GM19099 (cell line): ENCODE results near the gene COL23A1.

ENCODE experiments used
- POLR2A ChIP-seq: IDR thresholded peaks from 3 replicates; pipeline ENCODE4 v1.6.1; 2011; ENCODE audit warnings: low read depth; ENCODE audit not compliant: insufficient read length; ENCODE audit errors: extremely low read depth

The COL23A1 gene

GRCh38 chr5:178249191-178249989 lies 340.8 kb downstream of the COL23A1 start:
- no peak for TF ChIP-seq POLR2A

DNA sequence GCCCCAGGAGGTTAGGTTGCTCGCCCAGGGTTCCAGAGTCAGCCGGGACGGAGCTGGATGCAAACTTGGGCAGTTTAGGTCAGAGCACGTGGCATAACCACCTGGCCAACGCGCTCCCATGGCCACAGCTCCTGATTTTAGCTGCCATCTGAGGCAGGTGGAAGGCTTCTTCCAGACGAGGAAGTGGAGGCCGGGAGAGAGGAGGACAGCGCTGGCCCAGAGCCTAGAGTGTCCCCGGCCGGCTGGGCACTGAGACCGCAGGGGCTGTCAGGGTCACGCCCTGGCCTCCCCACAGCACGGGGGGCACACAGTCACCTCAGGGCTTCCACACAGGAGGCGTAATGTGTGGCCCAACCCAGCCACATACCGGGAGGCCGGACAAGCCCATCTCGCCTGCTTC lies 341.4 kb downstream of the COL23A1 start:
- no peak for TF ChIP-seq POLR2A

GRCh38 chr5:178247481-178248456 lies 342.4 kb downstream of the COL23A1 start:
- TF ChIP-seq POLR2A, result no peak

DNA sequence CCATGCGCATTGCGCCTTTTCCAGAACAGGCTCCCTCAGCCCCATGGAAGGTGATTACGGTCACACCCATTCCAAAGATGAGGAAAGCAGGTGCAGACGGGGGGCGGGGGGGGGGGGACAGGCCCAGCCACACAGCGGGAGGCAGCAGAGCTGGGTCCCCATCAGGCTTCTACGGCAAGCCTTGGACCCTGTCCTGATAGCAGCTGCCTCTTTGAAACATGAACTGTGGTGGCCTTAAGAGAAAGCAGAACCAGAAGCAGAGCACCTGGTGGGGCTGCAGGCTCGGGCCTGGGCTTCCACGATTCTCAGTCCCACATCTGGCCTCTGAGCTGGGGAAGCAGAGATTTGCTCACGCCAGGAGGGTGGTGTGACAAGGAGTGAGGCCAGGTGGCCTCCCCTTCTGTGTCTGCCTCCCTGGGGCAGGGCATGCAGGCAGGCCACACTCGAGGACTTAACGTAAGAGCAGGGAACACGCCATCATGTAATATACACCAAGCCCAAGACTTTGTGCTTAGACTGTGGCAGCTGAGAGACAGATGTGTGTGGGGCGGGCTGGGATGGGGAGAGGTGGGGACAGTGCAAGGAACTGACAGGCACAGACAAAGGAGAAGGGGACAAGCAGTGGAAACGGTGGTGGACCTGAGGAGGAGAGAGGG lies 343.4 kb downstream of the COL23A1 start:
- TF ChIP-seq POLR2A, result no peak

- TF ChIP-seq POLR2A, result no peak
Observed at GRCh38 chr5:178245389-178245788, 344.8 kb downstream of the COL23A1 start.

DNA sequence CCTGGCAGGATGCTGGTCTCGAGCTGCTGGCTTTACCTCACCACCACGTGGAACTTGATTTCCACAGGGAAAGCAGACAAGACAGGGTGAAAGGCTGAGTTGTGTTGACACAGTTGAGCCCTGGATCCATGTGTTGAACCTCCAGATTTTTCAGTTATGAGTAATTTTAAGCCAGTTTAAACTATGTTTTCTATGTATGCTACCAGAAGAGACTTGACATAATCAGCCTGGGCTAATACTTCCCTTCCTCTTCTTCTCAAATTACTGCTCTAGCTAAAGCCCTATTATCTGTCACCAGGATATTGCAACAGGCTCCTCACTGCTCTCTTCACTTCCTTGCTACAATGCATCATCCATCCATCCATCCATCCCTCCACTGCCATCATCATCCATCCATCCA lies 345.6 kb downstream of the COL23A1 start:
- no peak for TF ChIP-seq POLR2A

GRCh38 chr5:178242416-178242815 lies 347.8 kb downstream of the COL23A1 start:
- no peak for TF ChIP-seq POLR2A

- no peak for TF ChIP-seq POLR2A
Observed at GRCh38 chr5:178241688-178242231, 348.4 kb downstream of the COL23A1 start.

- no peak for TF ChIP-seq POLR2A
Observed at GRCh38 chr5:178241231-178241663, 348.9 kb downstream of the COL23A1 start.

DNA sequence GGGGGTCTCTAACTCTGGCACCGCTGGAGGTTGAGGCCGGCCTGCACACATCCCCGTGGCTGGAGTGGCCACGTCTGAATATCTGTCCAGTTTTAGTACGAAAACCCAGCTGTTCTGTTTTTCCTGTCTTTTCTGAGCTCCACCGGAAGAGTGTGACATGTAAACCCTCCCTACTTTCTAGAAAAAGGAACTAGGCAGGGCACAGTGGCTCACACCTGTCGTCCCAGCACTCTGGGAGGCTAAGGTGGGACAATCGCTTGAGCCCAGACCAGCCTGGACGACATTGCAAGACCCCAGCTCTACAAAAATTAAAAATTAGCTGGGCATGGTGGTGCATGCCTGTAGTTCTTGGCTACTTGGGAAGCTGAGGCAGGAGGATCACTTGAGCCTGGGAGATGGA lies 349.4 kb downstream of the COL23A1 start:
- TF ChIP-seq POLR2A, result no peak

DNA sequence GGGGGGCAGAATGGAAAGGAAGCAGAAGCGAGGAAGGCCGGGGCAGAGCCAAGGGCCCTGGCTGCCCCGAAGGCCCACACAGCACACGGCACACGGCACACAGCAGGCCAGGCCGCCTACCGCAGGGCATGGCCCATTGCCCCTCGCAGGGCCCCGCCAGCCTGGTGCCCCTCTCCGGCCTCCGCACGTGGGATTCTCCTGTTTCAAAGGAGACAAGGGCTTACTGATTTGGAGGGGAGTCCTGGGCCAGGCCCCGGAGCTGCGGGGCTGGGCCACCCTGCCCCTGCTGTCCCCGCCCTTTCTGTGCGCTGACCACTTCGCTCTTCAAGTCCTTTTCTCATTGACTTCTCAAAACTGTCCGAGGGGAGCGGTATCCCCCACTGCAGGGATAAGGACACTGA lies 349.9 kb downstream of the COL23A1 start:
- TF ChIP-seq POLR2A, result no peak

GRCh38 chr5:178239626-178240301 lies 350.4 kb downstream of the COL23A1 start:
- peak; percentile 35 for TF ChIP-seq POLR2A

GRCh38 chr5:178238711-178239592 lies 351.2 kb downstream of the COL23A1 start:
- no peak for TF ChIP-seq POLR2A
